Caki2 (cell line): ENCODE data around the gene KSR1. TPM values are rescaled to one million over a fixed set of nuclear protein-coding genes. Genes with fewer than 3 reads are reported as not detected.

Experiments
- DNase-seq: peaks from one replicate; pipeline ENCODE4 v3.0.0-alpha.2; 2015; ENCODE audit warnings: low read depth
- in situ Hi-C: cut with HindIII; loops from 2 replicates; pipeline ENCODE4 v1.10.0; 2016; ENCODE audit warnings: low sequenced_read_pairs, low pct_unique_long_range_greater_than_20kb, mixed read lengths
- total RNA-seq: library from RNA; depleted of rRNA; stranded (reverse); fragments of >200 nt; shearing (Covaris generic); gene quantifications from 2 replicates; pipeline ENCODE4 v1.2.3, GENCODE V29; 2014; ENCODE audit warnings: low replicate concordance

Gene KSR1
- total RNA-seq, 1 experiment from 2014 or later: 0.51 TPM

GRCh38 chr17:27520491-27521185 is 64.4 kb downstream of the KSR1 start:
- in situ Hi-C loops: no loop called here

GRCh38 chr17:27521281-27522027 is 65.2 kb downstream of the KSR1 start:
- in situ Hi-C loops: no loop called here
- no peak for DNase-seq

More at GRCh38 chr17:27520491-27521185, 64.4 kb downstream of the KSR1 start:
- DNase-seq: no peak

- in situ Hi-C loops: no loop called here
- DNase-seq: no peak
These were observed 65.9 kb downstream of the KSR1 start for GRCh38 chr17:27522028-27522635.

GRCh38 chr17:27523712-27524111 is 67.5 kb downstream of the KSR1 start:
- in situ Hi-C loops: no loop called here

GRCh38 chr17:27524594-27524993 is 68.3 kb downstream of the KSR1 start:
- in situ Hi-C loops: no loop called here
- DNase-seq: no peak

More at GRCh38 chr17:27523712-27524111, 67.5 kb downstream of the KSR1 start:
- DNase-seq: no peak

- in situ Hi-C loops: no loop called here
- no peak for DNase-seq
These were observed 69.1 kb downstream of the KSR1 start for GRCh38 chr17:27525316-27525715.

GRCh38 chr17:27525836-27526603 is 69.8 kb downstream of the KSR1 start:
- no peak for DNase-seq
- in situ Hi-C loops: no loop called here

- in situ Hi-C loops: no loop called here
- no peak for DNase-seq
These were observed 70.4 kb downstream of the KSR1 start for GRCh38 chr17:27526604-27527002.

GRCh38 chr17:27529230-27529796 is 73.1 kb downstream of the KSR1 start:
- no peak for DNase-seq
- in situ Hi-C loops: no loop called here

GRCh38 chr17:27530764-27531391 is 74.6 kb downstream of the KSR1 start:
- no peak for DNase-seq
- in situ Hi-C loops: no loop called here

GRCh38 chr17:27531469-27531961 is 75.3 kb downstream of the KSR1 start:
- in situ Hi-C loops: no loop called here
- DNase-seq: no peak

GRCh38 chr17:27532269-27533263 is 76.3 kb downstream of the KSR1 start:
- in situ Hi-C loops: no loop called here
- no peak for DNase-seq

- DNase-seq: peak; percentile 70
- in situ Hi-C loops: no loop called here
These were observed 77.9 kb downstream of the KSR1 start for GRCh38 chr17:27533874-27534815.

- in situ Hi-C loops: no loop called here
- no peak for DNase-seq
These were observed 79.1 kb downstream of the KSR1 start for GRCh38 chr17:27535178-27535928.

- DNase-seq: no peak
- in situ Hi-C loops: no loop called here
These were observed 79.7 kb downstream of the KSR1 start for GRCh38 chr17:27535975-27536374.
